ENCODE data around the gene SART1. TPM values are rescaled to one million over a fixed set of nuclear protein-coding genes. Genes with fewer than 3 reads are reported as not detected.
A peak's percentile ranks its signal among the peaks of the same experiment; 100 is the strongest.

Gene SART1
- polyA plus RNA-seq, 1 donor (not counting 4 experiments of a cell fraction or from before 2014, with no cell fraction given): 14.7 TPM

DNA sequence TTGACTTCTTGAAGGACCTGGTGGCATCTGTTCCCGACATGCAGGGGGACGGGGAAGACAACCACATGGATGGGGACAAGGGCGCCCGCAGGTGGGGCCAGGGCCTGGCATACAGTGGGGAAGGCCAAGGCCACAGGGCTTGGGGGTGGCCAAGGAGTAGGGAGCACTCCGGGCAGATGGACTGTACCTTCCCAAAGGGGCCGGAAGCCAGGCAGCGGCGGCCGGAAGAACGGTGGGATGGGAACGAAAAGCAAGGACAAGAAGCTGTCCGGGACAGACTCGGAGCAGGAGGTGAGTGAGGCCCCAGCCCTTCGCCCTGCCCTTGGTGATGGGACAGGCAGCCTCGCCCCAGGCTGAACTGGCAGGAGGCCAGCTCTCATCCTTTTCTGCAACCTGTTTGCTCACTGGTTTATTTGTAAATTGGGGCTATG, 41.1 kb upstream of the SART1 start:
- DNase-seq (ENCODE audit: low read depth, low spot score): no peak
- no peaks in the 10 kb centered on the region for H3K27me3 ChIP-seq (ENCODE audit: control insufficient read depth, extremely low read depth, insufficient read depth, low read length)
- peak overlapping the region; percentile 61 for H3K27ac ChIP-seq (ENCODE audit: control insufficient read depth, insufficient read depth, low read length)
- peaks cover 6 to 23% of the 10 kb centered on the region in 2 experiments for H3K36me3 ChIP-seq (ENCODE audit: control insufficient read depth in 2 of 2, extremely low read depth in 1 of 2, insufficient read depth in 2 of 2, low read length in 2 of 2)
- H3K4me3 ChIP-seq (ENCODE audit: control insufficient read depth in 2 of 3, extremely low read depth in 1 of 3, insufficient read depth in 2 of 3, low read depth in 1 of 3, low read length in 3 of 3): peak overlapping the region; percentile 77 to 92 (median 80)
- H3K4me2 ChIP-seq (ENCODE audit: control insufficient read depth, extremely low read depth, insufficient read depth, low read depth, low read length): peak overlapping the region; percentile 95
- dilution Hi-C loops (cut with MboI; ENCODE audit: extremely low pct_ligation_motif_present, low sequenced_read_pairs): no loop called here
- no peak for FAIRE-seq
- no peaks in the 10 kb centered on the region for H4K20me1 ChIP-seq (ENCODE audit: control insufficient read depth, extremely low read depth, insufficient read depth, low read length)
- no peaks in the 10 kb centered on the region for H3K9me1 ChIP-seq (ENCODE audit: control insufficient read depth, extremely low read depth, insufficient read depth, low read length)
- TF ChIP-seq, protein P1, sequence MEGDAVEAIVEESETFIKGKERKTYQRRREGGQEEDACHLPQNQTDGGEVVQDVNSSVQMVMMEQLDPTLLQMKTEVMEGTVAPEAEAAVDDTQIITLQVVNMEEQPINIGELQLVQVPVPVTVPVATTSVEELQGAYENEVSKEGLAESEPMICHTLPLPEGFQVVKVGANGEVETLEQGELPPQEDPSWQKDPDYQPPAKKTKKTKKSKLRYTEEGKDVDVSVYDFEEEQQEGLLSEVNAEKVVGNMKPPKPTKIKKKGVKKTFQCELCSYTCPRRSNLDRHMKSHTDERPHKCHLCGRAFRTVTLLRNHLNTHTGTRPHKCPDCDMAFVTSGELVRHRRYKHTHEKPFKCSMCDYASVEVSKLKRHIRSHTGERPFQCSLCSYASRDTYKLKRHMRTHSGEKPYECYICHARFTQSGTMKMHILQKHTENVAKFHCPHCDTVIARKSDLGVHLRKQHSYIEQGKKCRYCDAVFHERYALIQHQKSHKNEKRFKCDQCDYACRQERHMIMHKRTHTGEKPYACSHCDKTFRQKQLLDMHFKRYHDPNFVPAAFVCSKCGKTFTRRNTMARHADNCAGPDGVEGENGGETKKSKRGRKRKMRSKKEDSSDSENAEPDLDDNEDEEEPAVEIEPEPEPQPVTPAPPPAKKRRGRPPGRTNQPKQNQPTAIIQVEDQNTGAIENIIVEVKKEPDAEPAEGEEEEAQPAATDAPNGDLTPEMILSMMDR (optimal IDR thresholded peaks at IDR 0.05 in 1 of 3, IDR thresholded peaks at IDR 0.05 in 1 of 3, conservative IDR thresholded peaks at IDR 0.05 in 1 of 3; ENCODE audit: extremely low read depth in 1 of 3, insufficient read depth in 2 of 3, low read length in 3 of 3): no peak
- TF ChIP-seq EZH2 (IDR thresholded peaks at IDR 0.05; ENCODE audit: low read length): no peak
- no peaks in the 10 kb centered on the region for H3K9me3 ChIP-seq (ENCODE audit: control insufficient read depth, low read depth, low read length)
- peak overlapping the region; percentile 80 for H3K9ac ChIP-seq (ENCODE audit: control insufficient read depth, extremely low read depth, insufficient read depth, low read length)
- H3K79me2 ChIP-seq (ENCODE audit: control insufficient read depth, insufficient read depth, low read length): peaks cover 43% of the 10 kb centered on the region
- H3K4me1 ChIP-seq (ENCODE audit: control insufficient read depth, extremely low read depth, insufficient read depth, low read length): peaks cover 46% of the 10 kb centered on the region
- no peak overlapping the region for H2AFZ ChIP-seq (ENCODE audit: control insufficient read depth, low read length)

DNA sequence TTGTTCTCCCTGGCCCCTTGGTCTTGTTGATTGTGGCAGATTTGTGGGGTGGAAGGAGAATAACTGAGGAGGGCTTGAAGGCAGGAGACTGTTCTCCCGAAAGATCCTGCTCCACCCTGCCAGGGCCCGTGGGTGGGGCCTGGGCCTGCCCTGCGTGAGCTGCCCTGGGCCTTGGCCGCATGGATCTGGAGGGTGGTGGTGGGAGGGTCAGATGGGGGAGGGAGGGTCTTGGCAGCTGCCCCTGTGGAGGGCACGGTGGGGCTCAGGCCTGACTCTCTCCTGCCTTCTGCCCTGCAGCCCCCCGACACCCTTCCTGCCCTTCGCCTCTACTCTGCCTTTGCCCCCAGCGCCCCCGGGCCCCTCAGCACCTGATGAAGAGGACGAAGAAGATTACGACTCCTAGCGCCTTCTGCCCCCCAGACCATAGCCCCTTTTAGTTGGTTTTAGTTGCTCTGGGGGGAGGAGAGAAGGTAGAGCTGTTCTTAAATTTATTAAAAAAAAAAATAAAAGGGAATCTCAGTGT, 40.4 kb upstream of the SART1 start:
- FAIRE-seq (no peak), DNase-seq (ENCODE audit: low read depth, low spot score) (no peak)
- Histone ChIP-seq H3K9me1 (ENCODE audit: control insufficient read depth, extremely low read depth, insufficient read depth, low read length) (no peaks in the 10 kb centered on the region), H3K27me3 (ENCODE audit: control insufficient read depth, extremely low read depth, insufficient read depth, low read length) (no peaks in the 10 kb centered on the region), H3K27ac (ENCODE audit: control insufficient read depth, insufficient read depth, low read length) (peak overlapping the region; percentile 31), H3K4me3 (ENCODE audit: control insufficient read depth in 2 of 3, extremely low read depth in 1 of 3, insufficient read depth in 2 of 3, low read depth in 1 of 3, low read length in 3 of 3) (peak overlapping the region; percentile 77 to 92 (median 80)), H3K4me2 (ENCODE audit: control insufficient read depth, extremely low read depth, insufficient read depth, low read depth, low read length) (peak overlapping the region; percentile 95), H3K79me2 (ENCODE audit: control insufficient read depth, insufficient read depth, low read length) (peaks cover 42% of the 10 kb centered on the region), H2AFZ (ENCODE audit: control insufficient read depth, low read length) (no peak overlapping the region), H3K9me3 (ENCODE audit: control insufficient read depth, low read depth, low read length) (no peaks in the 10 kb centered on the region), H3K36me3 (ENCODE audit: control insufficient read depth in 2 of 2, extremely low read depth in 1 of 2, insufficient read depth in 2 of 2, low read length in 2 of 2) (peaks cover 8 to 23% of the 10 kb centered on the region in 2 experiments), H3K9ac (ENCODE audit: control insufficient read depth, extremely low read depth, insufficient read depth, low read length) (peak overlapping the region; percentile 80), H4K20me1 (ENCODE audit: control insufficient read depth, extremely low read depth, insufficient read depth, low read length) (no peaks in the 10 kb centered on the region), H3K4me1 (ENCODE audit: control insufficient read depth, extremely low read depth, insufficient read depth, low read length) (peaks cover 40% of the 10 kb centered on the region)
- dilution Hi-C loops (cut with MboI; ENCODE audit: extremely low pct_ligation_motif_present, low sequenced_read_pairs): no loop called here
- TF ChIP-seq, protein P1 (optimal IDR thresholded peaks at IDR 0.05 in 1 of 3, IDR thresholded peaks at IDR 0.05 in 1 of 3, conservative IDR thresholded peaks at IDR 0.05 in 1 of 3; ENCODE audit: extremely low read depth in 1 of 3, insufficient read depth in 2 of 3, low read length in 3 of 3): no peak
- no peak for TF ChIP-seq EZH2 (IDR thresholded peaks at IDR 0.05; ENCODE audit: low read length)
